Glomerular visceral epithelial cell (primary cell): ENCODE results near the gene SPRR2G.
"Not testable (repeated sequence)": the region's sequence is repeated elsewhere in the genome, so short reads cannot be mapped to it uniquely, and the experiment has no call there.

ENCODE experiments used
- DNase-seq: peaks from one replicate; pipeline ENCODE4 v3.0.0-alpha.2; 2016; ENCODE audit errors: extremely low spot score

Gene SPRR2G

GRCh38 chr1:153150846-153151245, at the start of gene SPRR2G:
Gene SPRR2G (minus strand): TSS chr1:153150890. CDS start chr1:153150110, 780 bp downstream.
- DNase-seq = no peak

GRCh38 chr1:153195216-153195615, 44.5 kb upstream of the SPRR2G start:
- DNase-seq = no peak

- no peak for DNase-seq
Observed at GRCh38 chr1:153194331-153195050, 43.8 kb upstream of the SPRR2G start.

GRCh38 chr1:153192697-153193096, 42.0 kb upstream of the SPRR2G start:
- DNase-seq = no peak

GRCh38 chr1:153190373-153190772, 39.7 kb upstream of the SPRR2G start:
- no peak for DNase-seq

GRCh38 chr1:153188301-153188700, 37.6 kb upstream of the SPRR2G start:
- DNase-seq = not testable (repeated sequence)

- DNase-seq = no peak
Observed at GRCh38 chr1:153180556-153180955, 29.9 kb upstream of the SPRR2G start.

- DNase-seq = no peak
Observed at GRCh38 chr1:153178922-153179321, 28.2 kb upstream of the SPRR2G start.

GRCh38 chr1:153174624-153175023, 23.9 kb upstream of the SPRR2G start:
- no peak for DNase-seq

GRCh38 chr1:153168686-153169085, 18.0 kb upstream of the SPRR2G start:
- no peak for DNase-seq

- DNase-seq = no peak
Observed at GRCh38 chr1:153155541-153155940, 4.9 kb upstream of the SPRR2G start.

GRCh38 chr1:153152481-153152880, 1.8 kb upstream of the SPRR2G start:
- DNase-seq = no peak

GRCh38 chr1:153141377-153141776, 9.3 kb downstream of the SPRR2G start:
- no peak for DNase-seq

- DNase-seq = no peak
Observed at GRCh38 chr1:153140484-153140883, 10.2 kb downstream of the SPRR2G start.

GRCh38 chr1:153133743-153134142, 16.9 kb downstream of the SPRR2G start:
- DNase-seq = no peak

GRCh38 chr1:153133267-153133666, 17.4 kb downstream of the SPRR2G start:
- no peak for DNase-seq

GRCh38 chr1:153128688-153129087, 22.0 kb downstream of the SPRR2G start:
- not testable (repeated sequence) for DNase-seq

GRCh38 chr1:153127296-153127695, 23.4 kb downstream of the SPRR2G start:
- DNase-seq = no peak

- DNase-seq = no peak
Observed at GRCh38 chr1:153125536-153125935, 25.2 kb downstream of the SPRR2G start.

- DNase-seq = not testable (repeated sequence)
Observed at GRCh38 chr1:153123793-153124192, 26.9 kb downstream of the SPRR2G start.

- no peak for DNase-seq
Observed at GRCh38 chr1:153122831-153123421, 27.8 kb downstream of the SPRR2G start.

- no peak for DNase-seq
Observed at GRCh38 chr1:153120945-153121344, 29.7 kb downstream of the SPRR2G start.

GRCh38 chr1:153119491-153119971, 31.2 kb downstream of the SPRR2G start:
- DNase-seq = no peak
